Activated CD8-positive, alpha-beta memory T cell treated with anti-CD3 and anti-CD28 coated beads, Interleukin-2, amount 10 ng/mL, durations not matched to agents 7 days and 5 days (primary cell): Measurements from ENCODE around the gene VRK1. TPM values are rescaled to one million over a fixed set of nuclear protein-coding genes. Genes with fewer than 3 reads are reported as not detected.

Source experiments
- ATAC-seq: fragments of 150-1000 bp; cut with Tn5 transposase; one replicate; pipeline ENCODE4 v1.10.0; 2021; ENCODE audit warnings: moderate library complexity
- CTCF ChIA-PET: fragments of 350-600 bp; sonication (Branson Sonifier 250); formaldehyde crosslinking; loops from one replicate; lab custom pipeline; 2021; ENCODE audit warnings: antibody characterized with exemption; lab: Charles Lee
- DNase-seq: peaks from one replicate; pipeline ENCODE4 v3.0.0-alpha.2; 2020
- H3K27ac Mint-ChIP-seq: one replicate; pipeline ENCODE4 v1.8.0; 2021; ENCODE audit warnings: mild to moderate bottlenecking, mixed read lengths
- H3K27me3 Mint-ChIP-seq: one replicate; pipeline ENCODE4 v1.8.0; 2021; ENCODE audit warnings: mixed read lengths
- H3K36me3 Mint-ChIP-seq: one replicate; pipeline ENCODE4 v1.8.0; 2021; ENCODE audit warnings: mild to moderate bottlenecking, mixed read lengths
- H3K4me1 Mint-ChIP-seq: one replicate; pipeline ENCODE4 v1.8.0; 2021; ENCODE audit warnings: mixed read lengths
- H3K4me3 Mint-ChIP-seq: one replicate; pipeline ENCODE4 v1.8.0; 2021; ENCODE audit warnings: mild to moderate bottlenecking, moderate library complexity, mixed read lengths
- H3K9me3 Mint-ChIP-seq: one replicate; pipeline ENCODE4 v1.8.0; 2022; ENCODE audit warnings: low read depth, mixed read lengths
- total RNA-seq, 2 experiments: library from RNA; stranded (reverse); gene quantifications; one replicate each; pipeline ENCODE4 v1.2.3, GENCODE V29; 2021

Gene VRK1, protein sequence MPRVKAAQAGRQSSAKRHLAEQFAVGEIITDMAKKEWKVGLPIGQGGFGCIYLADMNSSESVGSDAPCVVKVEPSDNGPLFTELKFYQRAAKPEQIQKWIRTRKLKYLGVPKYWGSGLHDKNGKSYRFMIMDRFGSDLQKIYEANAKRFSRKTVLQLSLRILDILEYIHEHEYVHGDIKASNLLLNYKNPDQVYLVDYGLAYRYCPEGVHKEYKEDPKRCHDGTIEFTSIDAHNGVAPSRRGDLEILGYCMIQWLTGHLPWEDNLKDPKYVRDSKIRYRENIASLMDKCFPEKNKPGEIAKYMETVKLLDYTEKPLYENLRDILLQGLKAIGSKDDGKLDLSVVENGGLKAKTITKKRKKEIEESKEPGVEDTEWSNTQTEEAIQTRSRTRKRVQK
- total RNA-seq: 100 to 1,000 TPM in 1 of 2 experiments, 10 to 100 TPM in 1; 78.1 to 100 TPM

DNA sequence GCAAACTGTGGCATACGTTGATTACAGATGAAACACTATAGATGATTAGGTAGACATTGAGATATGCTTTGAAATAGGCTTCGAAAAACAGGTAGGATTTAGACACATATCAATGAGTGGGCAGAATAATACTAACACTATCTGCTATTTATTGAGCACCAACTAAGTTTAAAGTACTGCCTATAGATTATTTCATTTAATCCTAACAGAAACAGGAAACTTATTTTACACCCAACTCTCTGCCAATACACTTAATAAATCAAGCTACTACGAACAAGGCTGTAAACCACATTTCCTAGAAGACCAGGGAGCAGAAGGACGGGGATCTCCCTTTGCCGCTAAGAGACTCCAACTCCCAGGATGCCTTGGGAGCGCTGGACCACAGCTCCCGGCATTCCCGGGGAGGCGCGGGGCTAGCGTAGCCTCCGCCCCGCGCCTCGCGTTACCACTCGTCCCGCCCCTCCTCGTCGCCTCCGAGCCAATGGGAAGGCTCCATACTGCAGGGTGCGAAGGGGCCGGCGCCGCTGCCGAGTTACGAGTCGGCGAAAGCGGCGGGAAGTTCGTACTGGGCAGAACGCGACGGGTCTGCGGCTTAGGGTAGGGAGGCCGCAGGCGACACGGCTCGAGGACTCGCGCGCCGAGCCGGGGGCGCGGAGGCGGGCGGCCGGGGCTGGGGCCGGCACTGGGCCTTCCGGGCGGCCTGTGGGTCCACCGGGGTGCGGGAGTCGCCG lies at the start of gene VRK1:
VRK1 (plus strand) TSS at position 532 of the 731 bp plus-strand sequence. CDS start 36,090 bp downstream, outside the sequence.
- CTCF ChIA-PET: interaction anchor here (1.0 to 1.9 kb wide), 2 partner anchors 12 to 56 kb away, joined by 3 to 6 read pairs; no protein-coding TSS in a partner anchor
- DNase-seq: peak; percentile 96
- peaks cover 4% of the 10 kb centered on the region for H3K27me3 Mint-ChIP-seq
- peak within 1 kb of the TSS; percentile 88 for H3K27ac Mint-ChIP-seq
- peak within 1 kb of the TSS; percentile 84 for H3K4me3 Mint-ChIP-seq
- no peaks in the 10 kb centered on the region for H3K9me3 Mint-ChIP-seq
- H3K36me3 Mint-ChIP-seq: peaks cover 3% of the 10 kb centered on the region
- H3K4me1 Mint-ChIP-seq: peaks cover 34% of the 10 kb centered on the region
- peak; percentile 96 for ATAC-seq

DNA sequence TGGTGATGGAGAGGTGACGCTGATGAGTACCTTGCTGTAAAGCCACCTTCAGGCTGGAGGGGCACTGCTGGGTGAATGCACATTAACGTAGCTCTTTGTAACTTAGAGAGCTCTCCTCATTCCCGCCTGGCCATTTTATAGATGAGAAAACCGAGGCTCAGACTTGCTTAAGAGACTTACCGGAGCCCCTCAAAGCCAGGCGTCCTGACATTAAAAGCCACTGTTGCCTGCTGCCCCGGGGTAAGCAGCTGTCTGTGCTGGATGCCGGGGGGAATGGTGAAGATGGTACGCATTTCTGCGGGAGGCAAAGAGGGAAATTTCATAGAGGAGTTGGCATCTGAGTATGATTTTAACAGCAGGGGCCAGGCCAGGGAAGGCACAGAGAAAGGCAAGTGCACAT lies 49.6 kb upstream of the VRK1 start:
- H3K4me1 Mint-ChIP-seq: no peaks in the 10 kb centered on the region
- no peak overlapping the region for H3K27ac Mint-ChIP-seq
- no peaks in the 10 kb centered on the region for H3K36me3 Mint-ChIP-seq
- CTCF ChIA-PET: no interaction called here
- H3K4me3 Mint-ChIP-seq: no peak overlapping the region
- H3K27me3 Mint-ChIP-seq: peaks cover 26% of the 10 kb centered on the region
- ATAC-seq (no peak), DNase-seq (no peak)
- H3K9me3 Mint-ChIP-seq: no peaks in the 10 kb centered on the region

DNA sequence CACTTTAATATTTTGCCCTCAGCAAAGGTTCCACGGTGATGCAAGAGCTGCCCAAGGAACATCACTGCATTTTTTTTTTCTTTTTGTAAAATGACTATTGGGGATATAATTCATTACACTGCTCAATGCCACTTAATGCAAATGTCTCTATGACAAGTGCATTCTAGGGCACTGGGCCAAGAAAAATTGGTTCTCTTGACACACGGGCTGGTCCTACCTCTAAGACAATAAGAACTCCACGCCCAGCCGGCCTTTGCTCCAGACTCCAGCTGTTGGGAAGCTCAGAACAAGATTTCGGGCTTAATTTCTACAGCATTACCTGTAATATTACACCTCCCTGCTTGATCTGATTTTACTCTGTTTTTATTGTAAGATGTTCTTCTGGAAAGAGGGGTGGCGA lies 48.8 kb upstream of the VRK1 start:
- no peak overlapping the region for H3K4me3 Mint-ChIP-seq
- peaks cover 23% of the 10 kb centered on the region for H3K27me3 Mint-ChIP-seq
- no peak for DNase-seq
- no peaks in the 10 kb centered on the region for H3K36me3 Mint-ChIP-seq
- H3K4me1 Mint-ChIP-seq: no peaks in the 10 kb centered on the region
- H3K9me3 Mint-ChIP-seq: no peaks in the 10 kb centered on the region
- H3K27ac Mint-ChIP-seq: no peak overlapping the region
- no peak for ATAC-seq
- CTCF ChIA-PET: no interaction called here

DNA sequence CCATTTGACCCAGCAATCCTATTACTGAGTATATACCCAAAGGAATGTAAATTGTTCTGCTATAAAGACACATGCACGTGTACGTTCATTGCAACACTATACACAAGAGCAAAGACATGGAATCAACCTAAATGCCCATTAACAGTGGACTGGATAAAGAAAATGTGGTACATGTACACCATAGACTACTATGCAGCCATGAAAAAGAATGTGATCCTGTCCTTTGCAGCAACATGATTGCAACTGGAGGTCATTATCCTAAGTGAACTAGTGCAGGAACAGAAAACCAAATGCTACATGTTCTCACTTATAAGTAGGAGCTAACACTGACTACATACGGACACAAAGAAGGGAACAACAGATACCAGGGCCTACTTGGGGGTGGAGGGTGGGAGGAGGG lies 45.7 kb upstream of the VRK1 start:
- no peaks in the 10 kb centered on the region for H3K9me3 Mint-ChIP-seq
- ATAC-seq: no peak
- H3K36me3 Mint-ChIP-seq: no peaks in the 10 kb centered on the region
- H3K27me3 Mint-ChIP-seq: peaks cover 7% of the 10 kb centered on the region
- no peak overlapping the region for H3K27ac Mint-ChIP-seq
- no peaks in the 10 kb centered on the region for H3K4me1 Mint-ChIP-seq
- CTCF ChIA-PET: no interaction called here
- no peak for DNase-seq
- no peak overlapping the region for H3K4me3 Mint-ChIP-seq

DNA sequence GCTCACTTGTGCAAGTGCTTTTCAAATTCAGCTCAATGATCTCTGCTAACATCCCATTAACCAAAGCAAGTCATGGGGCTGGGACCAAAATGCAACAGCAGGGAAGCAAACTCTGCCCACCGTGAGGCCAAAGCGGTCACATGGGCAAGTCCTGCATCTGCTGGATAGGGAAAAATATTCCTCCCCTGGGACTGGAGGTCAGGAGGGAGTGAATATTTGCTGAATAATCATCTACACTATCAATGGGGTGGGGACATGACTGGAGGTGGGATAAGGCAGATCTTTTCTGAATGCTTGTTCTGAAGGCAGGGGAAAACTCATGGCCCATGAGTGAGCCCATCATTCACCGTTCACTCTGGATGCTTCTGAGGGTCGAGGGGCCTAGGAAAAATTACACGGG lies 45.1 kb upstream of the VRK1 start:
- Mint-ChIP-seq H3K9me3 (no peaks in the 10 kb centered on the region), H3K27me3 (peaks cover 10% of the 10 kb centered on the region), H3K36me3 (no peaks in the 10 kb centered on the region), H3K4me1 (no peaks in the 10 kb centered on the region), H3K4me3 (no peak overlapping the region), H3K27ac (no peak overlapping the region)
- no peak for ATAC-seq
- CTCF ChIA-PET: no interaction called here
- no peak for DNase-seq

DNA sequence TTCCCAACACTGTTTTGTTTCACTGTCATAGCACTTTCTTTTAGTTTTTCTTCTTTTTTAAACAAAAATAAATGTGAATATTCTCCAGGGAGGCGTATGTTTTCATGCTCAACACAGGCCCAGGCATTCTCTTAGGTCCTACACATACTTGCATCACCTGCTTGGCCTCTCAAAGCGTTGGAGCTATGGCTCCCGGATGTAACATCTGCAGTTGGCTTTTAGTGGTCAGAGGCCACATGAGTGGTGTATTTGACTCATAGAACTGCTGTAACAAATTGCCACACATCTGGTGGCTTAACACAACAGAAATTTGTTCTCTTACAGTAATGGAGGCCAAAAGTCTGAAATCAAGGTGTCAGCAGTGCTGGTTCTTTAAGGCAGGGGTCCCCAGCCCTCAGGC lies 44.6 kb upstream of the VRK1 start:
- ATAC-seq (no peak), DNase-seq (no peak)
- Mint-ChIP-seq H3K4me1 (no peaks in the 10 kb centered on the region), H3K36me3 (no peaks in the 10 kb centered on the region), H3K27me3 (peaks cover 14% of the 10 kb centered on the region), H3K27ac (no peak overlapping the region), H3K9me3 (no peaks in the 10 kb centered on the region), H3K4me3 (no peak overlapping the region)
- CTCF ChIA-PET: no interaction called here

DNA sequence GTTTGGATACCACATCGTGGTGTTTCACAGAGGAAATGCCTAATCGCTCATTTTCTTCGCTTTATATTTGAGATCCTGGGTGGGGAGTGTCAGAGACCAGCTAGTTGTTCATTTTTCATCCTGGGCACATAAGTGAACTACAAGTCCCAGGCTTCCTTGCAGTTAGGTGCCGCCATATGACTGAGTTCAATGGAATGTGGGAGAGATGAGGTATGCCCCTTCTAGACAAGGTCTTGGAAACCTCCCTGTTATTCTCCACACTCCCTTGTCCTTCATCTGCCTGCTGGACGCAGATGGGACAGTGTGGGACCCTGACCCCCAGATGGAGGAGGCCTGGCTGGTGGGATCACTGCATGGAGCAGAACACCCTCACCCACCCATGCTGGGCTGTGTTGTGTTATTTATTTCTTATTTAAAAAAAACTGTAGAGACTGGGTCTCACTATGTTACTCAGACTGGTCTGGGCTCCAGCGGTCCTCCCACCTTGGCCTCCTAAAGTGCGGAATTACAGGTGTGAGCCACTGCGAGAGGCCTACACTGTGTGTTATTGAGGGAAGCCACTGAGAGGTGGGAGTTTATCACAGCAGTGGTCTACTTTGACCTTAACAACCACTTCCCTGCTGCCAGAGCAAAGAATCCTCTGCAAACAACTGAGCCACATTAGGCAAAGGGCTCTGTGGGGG lies 42.9 kb upstream of the VRK1 start:
- Mint-ChIP-seq H3K4me3 (no peak overlapping the region), H3K27me3 (peaks cover 13% of the 10 kb centered on the region), H3K4me1 (no peaks in the 10 kb centered on the region), H3K9me3 (no peaks in the 10 kb centered on the region), H3K36me3 (no peaks in the 10 kb centered on the region), H3K27ac (no peak overlapping the region)
- DNase-seq (no peak), ATAC-seq (no peak)
- CTCF ChIA-PET: no interaction called here

DNA sequence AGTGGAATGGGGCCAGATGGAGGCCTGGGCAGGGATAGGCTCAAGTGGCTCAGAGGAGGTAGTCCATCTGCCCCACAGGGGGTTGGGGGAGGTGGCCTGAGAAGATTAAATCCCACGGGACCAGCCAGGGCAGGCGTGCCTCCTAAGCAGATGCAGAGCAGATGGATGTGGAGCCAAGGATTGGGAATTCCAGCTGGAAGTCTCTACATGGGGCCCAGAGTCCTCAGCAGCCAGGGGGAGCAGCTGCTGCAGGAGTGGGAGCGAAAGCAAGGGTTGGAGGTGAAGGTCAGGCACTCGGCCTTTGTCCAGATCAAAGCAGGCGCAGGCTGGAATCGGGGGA lies 42.4 kb upstream of the VRK1 start:
- ATAC-seq: no peak
- Mint-ChIP-seq H3K27ac (no peak overlapping the region), H3K4me3 (no peak overlapping the region), H3K4me1 (no peaks in the 10 kb centered on the region), H3K27me3 (peaks cover 13% of the 10 kb centered on the region), H3K9me3 (no peaks in the 10 kb centered on the region), H3K36me3 (no peaks in the 10 kb centered on the region)
- DNase-seq: no peak
- CTCF ChIA-PET: no interaction called here

DNA sequence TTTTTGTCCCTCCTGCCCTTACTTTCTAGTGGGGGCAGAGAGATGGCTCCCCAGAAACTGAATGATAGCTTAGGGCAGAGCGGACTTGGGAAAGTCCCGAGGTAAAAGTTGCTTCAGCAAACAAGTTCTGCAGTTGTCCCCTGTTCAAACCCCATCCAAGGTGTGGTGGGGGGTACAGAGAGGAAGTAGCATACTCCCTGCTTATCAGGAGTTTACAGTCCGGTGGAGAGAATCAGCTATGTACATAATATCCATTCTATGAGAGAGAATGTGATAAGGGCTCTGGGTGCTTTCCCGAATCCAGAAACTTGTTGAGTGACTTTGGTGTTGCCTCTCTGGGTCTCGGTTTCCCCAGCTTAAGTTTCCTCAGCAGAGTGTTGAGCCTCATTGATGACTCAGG lies 40.4 kb upstream of the VRK1 start:
- Mint-ChIP-seq H3K4me1 (no peaks in the 10 kb centered on the region), H3K9me3 (no peaks in the 10 kb centered on the region), H3K36me3 (no peaks in the 10 kb centered on the region), H3K27ac (no peak overlapping the region), H3K27me3 (peaks cover 19% of the 10 kb centered on the region), H3K4me3 (no peak overlapping the region)
- DNase-seq: no peak
- no peak for ATAC-seq
- CTCF ChIA-PET: interaction anchor here (3.5 kb wide), 1 partner anchor 16 kb away, joined by 15 read pairs; no protein-coding TSS in a partner anchor

DNA sequence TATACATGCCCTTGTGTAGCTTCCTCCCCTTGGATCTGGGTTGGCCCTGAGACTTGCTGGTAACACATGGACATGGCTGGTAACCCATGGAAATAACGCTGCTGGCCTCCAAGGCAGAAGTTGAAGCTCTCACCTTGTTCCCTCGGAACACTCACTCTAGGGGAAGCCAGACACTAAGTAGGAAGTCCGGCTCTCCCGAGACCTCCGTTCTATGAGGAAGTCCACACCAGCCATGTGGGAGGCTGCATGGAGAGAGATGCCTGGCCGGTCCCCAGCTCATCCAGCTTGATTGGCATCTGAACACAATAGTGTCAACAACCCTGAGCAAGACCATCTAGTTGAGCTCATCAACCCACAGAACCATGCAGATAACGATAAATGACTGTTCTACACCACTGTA lies 39.7 kb upstream of the VRK1 start:
- no peak overlapping the region for H3K4me3 Mint-ChIP-seq
- no peak for ATAC-seq
- CTCF ChIA-PET: interaction anchor here (3.5 kb wide), 1 partner anchor 16 kb away, joined by 15 read pairs; no protein-coding TSS in a partner anchor
- DNase-seq: no peak
- H3K27ac Mint-ChIP-seq: no peak overlapping the region
- H3K9me3 Mint-ChIP-seq: no peaks in the 10 kb centered on the region
- H3K4me1 Mint-ChIP-seq: peaks cover 1% of the 10 kb centered on the region
- H3K36me3 Mint-ChIP-seq: no peaks in the 10 kb centered on the region
- peaks cover 19% of the 10 kb centered on the region for H3K27me3 Mint-ChIP-seq

DNA sequence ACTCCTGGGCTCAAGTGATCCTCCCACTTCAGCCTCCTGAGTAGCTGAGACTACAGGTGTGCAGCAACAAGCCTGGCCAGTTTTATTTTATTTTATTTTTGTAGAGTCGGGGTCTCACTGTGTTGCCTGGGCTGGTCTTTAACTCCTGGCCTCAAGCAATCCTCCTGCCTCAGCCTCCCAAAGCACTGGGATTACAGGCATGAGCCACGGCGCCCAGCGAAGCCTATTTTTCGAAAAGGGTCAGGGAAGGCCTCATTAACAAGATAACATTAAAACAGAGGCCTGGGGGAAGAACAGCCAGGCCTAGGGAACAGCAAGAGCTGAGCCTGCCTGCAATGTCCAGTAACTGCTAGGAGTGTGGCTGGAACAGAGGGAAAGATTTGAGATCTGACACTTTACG lies 36.1 kb upstream of the VRK1 start:
- Mint-ChIP-seq H3K9me3 (no peaks in the 10 kb centered on the region), H3K4me3 (no peak overlapping the region), H3K4me1 (peaks cover 4% of the 10 kb centered on the region), H3K27ac (no peak overlapping the region), H3K27me3 (peaks cover 29% of the 10 kb centered on the region), H3K36me3 (no peaks in the 10 kb centered on the region)
- DNase-seq (no peak), ATAC-seq (no peak)
- CTCF ChIA-PET: interaction anchor here (1.9 kb wide), 1 partner anchor 20 kb away, joined by 5 read pairs; no protein-coding TSS in a partner anchor

DNA sequence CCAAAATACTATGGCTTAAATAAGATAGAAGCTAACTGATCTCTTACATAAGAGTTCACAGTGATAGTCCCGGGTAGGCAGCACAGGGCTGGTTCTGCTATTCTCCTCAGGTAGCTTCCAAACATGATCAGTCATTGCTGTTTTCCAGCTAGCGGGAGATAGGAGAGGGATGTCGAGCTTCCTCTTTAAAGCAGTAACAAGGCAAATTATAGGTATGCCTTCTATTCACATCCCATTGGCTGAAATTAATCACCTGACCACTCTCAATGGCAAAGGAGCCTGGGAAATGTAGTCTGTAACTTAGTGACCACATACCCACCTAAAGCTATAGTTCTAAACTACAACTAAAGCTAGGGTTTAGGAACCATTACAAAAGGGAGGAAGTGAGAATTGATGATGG lies 34.5 kb upstream of the VRK1 start:
- H3K27ac Mint-ChIP-seq: no peak overlapping the region
- CTCF ChIA-PET: no interaction called here
- H3K4me3 Mint-ChIP-seq: peak overlapping the region; percentile 26
- no peaks in the 10 kb centered on the region for H3K36me3 Mint-ChIP-seq
- H3K4me1 Mint-ChIP-seq: peaks cover 4% of the 10 kb centered on the region
- DNase-seq (no peak), ATAC-seq (peak; percentile 89)
- no peaks in the 10 kb centered on the region for H3K9me3 Mint-ChIP-seq
- H3K27me3 Mint-ChIP-seq: peaks cover 26% of the 10 kb centered on the region

DNA sequence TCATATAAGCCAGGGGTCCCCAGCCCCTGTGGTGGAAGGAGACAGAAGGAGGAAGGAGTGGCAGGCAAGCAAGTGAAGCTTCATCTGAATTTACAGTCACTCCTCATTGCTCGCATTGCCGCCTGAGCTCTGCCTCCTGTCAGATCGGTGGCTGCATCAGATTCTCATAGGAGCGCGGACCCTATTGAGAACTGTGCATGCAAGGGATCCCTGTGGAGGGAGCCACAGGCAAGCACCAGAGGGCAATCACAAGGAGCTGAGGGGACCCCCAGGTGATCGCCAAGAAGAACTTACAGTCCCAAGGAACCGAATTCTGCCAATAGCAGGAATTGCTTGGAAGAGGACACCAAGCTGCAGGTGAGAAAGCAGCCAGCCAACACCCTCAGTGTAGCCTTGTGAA lies 33.2 kb upstream of the VRK1 start:
- CTCF ChIA-PET: no interaction called here
- peaks cover 25% of the 10 kb centered on the region for H3K27me3 Mint-ChIP-seq
- H3K4me3 Mint-ChIP-seq: no peak overlapping the region
- no peaks in the 10 kb centered on the region for H3K36me3 Mint-ChIP-seq
- H3K27ac Mint-ChIP-seq: no peak overlapping the region
- DNase-seq: no peak
- H3K9me3 Mint-ChIP-seq: no peaks in the 10 kb centered on the region
- no peak for ATAC-seq
- peaks cover 4% of the 10 kb centered on the region for H3K4me1 Mint-ChIP-seq
